ENCODE measurements around the gene ATXN1. TPM values are rescaled to one million over a fixed set of nuclear protein-coding genes. Genes with fewer than 3 reads are reported as not detected.
A peak's percentile ranks its signal among the peaks of the same experiment; 100 is the strongest.

The ATXN1 gene
- total RNA-seq, 1 experiment from 2014 or later: 5.6 TPM

- no peak overlapping the region for H2AK5ac ChIP-seq (ENCODE audit: insufficient read length, low read length)
- no peaks in the 10 kb centered on the region for H3K9me3 ChIP-seq (ENCODE audit: control insufficient read depth, low read depth, low read length)
- no peak overlapping the region for H3K4me2 ChIP-seq (ENCODE audit: insufficient read depth, insufficient read length, low read length)
- H4K5ac ChIP-seq (ENCODE audit: insufficient read length, low read depth, low read length): no peak overlapping the region
- H3K4ac ChIP-seq (ENCODE audit: low read depth, low read length): no peak overlapping the region
- peak; percentile 36 for DNase-seq
- no peak overlapping the region for H3T11ph ChIP-seq (ENCODE audit: low read length)
- no peaks in the 10 kb centered on the region for H3K79me1 ChIP-seq (ENCODE audit: insufficient read depth, low read depth, low read length, poor library complexity, severe bottlenecking)
- H3K27ac ChIP-seq (ENCODE audit: insufficient read length, low read depth, low read length): no peak overlapping the region
- no peak overlapping the region for H2BK15ac ChIP-seq (ENCODE audit: low read depth, low read length)
- no peaks in the 10 kb centered on the region for H3K9me3 Mint-ChIP-seq
- H4K91ac ChIP-seq (ENCODE audit: insufficient read length, low read depth, low read length): no peak overlapping the region
- WGBS (ENCODE audit: extremely low coverage, insufficient read length, low lambda C conversion rate): no CpG with 5 or more reads among the region's 1 CpG
- H4K20me1 ChIP-seq (ENCODE audit: control insufficient read depth, insufficient read depth, insufficient read length): no peaks in the 10 kb centered on the region
- H4K8ac ChIP-seq (replicated peaks; ENCODE audit: insufficient read length, low read depth, low read length): no peak overlapping the region
- no peak overlapping the region for H3K14ac ChIP-seq (ENCODE audit: insufficient read depth, low read length)
- H2BK20ac ChIP-seq (ENCODE audit: low read depth, low read length, poor library complexity, severe bottlenecking): no peak overlapping the region
- no peak overlapping the region for H2BK5ac ChIP-seq (ENCODE audit: insufficient read length, low read length)
- no peaks in the 10 kb centered on the region for H3K23me2 ChIP-seq (ENCODE audit: insufficient read length, low read depth, low read length, poor library complexity, severe bottlenecking)
- H3K9ac ChIP-seq (ENCODE audit: extremely low read depth, insufficient read length, low read length): no peak overlapping the region
- H3K27me3 Mint-ChIP-seq (ENCODE audit: low read depth): peaks cover 7% of the 10 kb centered on the region
- 0 out of 7 replicates have a peak, but pooled peaks cover 0 to 2% (median 0%) of the 10 kb centered on the region in 3 experiments for H3K36me3 Mint-ChIP-seq (ENCODE audit: insufficient read depth in 1 of 3, low read depth in 3 of 3)
- no peak overlapping the region for H2BK120ac ChIP-seq (ENCODE audit: low read depth, low read length, poor library complexity, severe bottlenecking)
- no peak overlapping the region for H2BK12ac ChIP-seq (ENCODE audit: insufficient read length, low read depth, low read length)
- no peaks in the 10 kb centered on the region for H3K79me2 ChIP-seq (ENCODE audit: insufficient read depth, low read length)
- no peaks in the 10 kb centered on the region for H3K27me3 ChIP-seq (ENCODE audit: insufficient read depth, low read length)
- H3K23ac ChIP-seq (ENCODE audit: insufficient read length, low read depth, low read length): no peak overlapping the region
- H3K4me1 ChIP-seq (ENCODE audit: insufficient read depth, low read length): peaks cover 5% of the 10 kb centered on the region; the same call in 1 of the 2 replicates
- no peak overlapping the region for H2AFZ ChIP-seq (ENCODE audit: low read length)
- no peak overlapping the region for H3K56ac ChIP-seq (ENCODE audit: insufficient read length, low read depth, low read length)
- TF ChIP-seq, protein P1, sequence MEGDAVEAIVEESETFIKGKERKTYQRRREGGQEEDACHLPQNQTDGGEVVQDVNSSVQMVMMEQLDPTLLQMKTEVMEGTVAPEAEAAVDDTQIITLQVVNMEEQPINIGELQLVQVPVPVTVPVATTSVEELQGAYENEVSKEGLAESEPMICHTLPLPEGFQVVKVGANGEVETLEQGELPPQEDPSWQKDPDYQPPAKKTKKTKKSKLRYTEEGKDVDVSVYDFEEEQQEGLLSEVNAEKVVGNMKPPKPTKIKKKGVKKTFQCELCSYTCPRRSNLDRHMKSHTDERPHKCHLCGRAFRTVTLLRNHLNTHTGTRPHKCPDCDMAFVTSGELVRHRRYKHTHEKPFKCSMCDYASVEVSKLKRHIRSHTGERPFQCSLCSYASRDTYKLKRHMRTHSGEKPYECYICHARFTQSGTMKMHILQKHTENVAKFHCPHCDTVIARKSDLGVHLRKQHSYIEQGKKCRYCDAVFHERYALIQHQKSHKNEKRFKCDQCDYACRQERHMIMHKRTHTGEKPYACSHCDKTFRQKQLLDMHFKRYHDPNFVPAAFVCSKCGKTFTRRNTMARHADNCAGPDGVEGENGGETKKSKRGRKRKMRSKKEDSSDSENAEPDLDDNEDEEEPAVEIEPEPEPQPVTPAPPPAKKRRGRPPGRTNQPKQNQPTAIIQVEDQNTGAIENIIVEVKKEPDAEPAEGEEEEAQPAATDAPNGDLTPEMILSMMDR (conservative IDR thresholded peaks at IDR 0.05): no peak
- H3K18ac ChIP-seq (ENCODE audit: insufficient read length, low read depth, low read length): no peak overlapping the region
- H3K4me1 Mint-ChIP-seq: peaks cover 14 to 20% of the 10 kb centered on the region in 2 experiments
- 0 out of 7 replicates have a peak overlapping the region, but pooled peaks of 1 of the 3 experiments have one; percentile 57 for H3K27ac Mint-ChIP-seq
- no peak overlapping the region for H3K4me3 Mint-ChIP-seq
These were observed 511.3 kb downstream of the ATXN1 start for GRCh38 chr6:16249971-16250370.
